GM23338 (cell line): ENCODE results near the gene EXTL1. TPM values are rescaled to one million over a fixed set of nuclear protein-coding genes. Genes with fewer than 3 reads are reported as not detected.

Experiments
- ATAC-seq: fragments of 200-7000 bp; cut with Tn5 transposase; 3 replicates; pipeline ENCODE4 v1.9.1; 2020
- DNase-seq: peaks from one replicate; pipeline ENCODE4 v3.0.0-alpha.2; 2015; ENCODE audit warnings: low spot score
- H2AFZ ChIP-seq: fragments of 200-600 bp; sonication (generic); 2 replicates; pipeline ENCODE4 v1.8.0; 2016; ENCODE audit warnings: antibody characterized with exemption, mild to moderate bottlenecking, moderate library complexity
- H3F3A ChIP-seq: fragments of 200-600 bp; sonication (generic); replicated peaks from 2 replicates; pipeline ENCODE4 v1.8.0; 2017; ENCODE audit warnings: antibody characterized with exemption, mixed run types, low read depth
- H3K27ac ChIP-seq: fragments of 200-600 bp; sonication (generic); 2 replicates; pipeline ENCODE4 v1.6.1; 2016; ENCODE audit warnings: low read depth
- H3K27me3 ChIP-seq: fragments of 200-600 bp; sonication (generic); 2 replicates; pipeline ENCODE4 v1.8.0; 2016; ENCODE audit warnings: mild to moderate bottlenecking, mixed run types, moderate library complexity; ENCODE audit not compliant: insufficient read depth
- H3K36me3 ChIP-seq: fragments of 200-600 bp; sonication (generic); 2 replicates; pipeline ENCODE4 v1.8.0; 2016; ENCODE audit warnings: mild to moderate bottlenecking; ENCODE audit not compliant: insufficient read depth
- H3K4me1 ChIP-seq: fragments of 200-600 bp; sonication (generic); 2 replicates; pipeline ENCODE4 v1.8.0; 2016; ENCODE audit warnings: mild to moderate bottlenecking, moderate library complexity; ENCODE audit not compliant: insufficient read depth
- H3K4me2 ChIP-seq: fragments of 200-600 bp; sonication (generic); 2 replicates; pipeline ENCODE4 v1.7.1; 2017; ENCODE audit warnings: mixed run types
- H3K4me3 ChIP-seq: fragments of 200-600 bp; sonication (generic); 2 replicates; pipeline ENCODE4 v1.6.1; 2016; ENCODE audit warnings: mixed run types
- H3K79me2 ChIP-seq: fragments of 200-600 bp; sonication (generic); replicated peaks from 2 replicates; pipeline ENCODE4 v1.8.0; 2017; ENCODE audit warnings: mild to moderate bottlenecking; ENCODE audit not compliant: insufficient read depth
- H3K9me2 ChIP-seq: fragments of 200-600 bp; sonication (generic); 2 replicates; pipeline ENCODE4 v1.8.0; 2017; ENCODE audit not compliant: insufficient read depth
- H4K20me1 ChIP-seq: fragments of 200-600 bp; sonication (generic); replicated peaks from 2 replicates; pipeline ENCODE4 v1.8.0; 2017; ENCODE audit warnings: mild to moderate bottlenecking; ENCODE audit not compliant: insufficient read depth
- H3K27ac Mint-ChIP-seq: 2 replicates; pipeline ENCODE4 v1.8.0; 2020; ENCODE audit warnings: inconsistent platforms, mild to moderate bottlenecking, moderate library complexity, mixed read lengths
- H3K27me3 Mint-ChIP-seq: 3 replicates; pipeline ENCODE4 v1.8.0; 2022; ENCODE audit warnings: low read depth, mild to moderate bottlenecking, moderate library complexity, mixed read lengths, inconsistent platforms; ENCODE audit not compliant: insufficient read depth, poor library complexity
- H3K36me3 Mint-ChIP-seq: 3 replicates; pipeline ENCODE4 v1.8.0; 2021; ENCODE audit warnings: low read depth, mild to moderate bottlenecking, inconsistent platforms, moderate library complexity, mixed read lengths
- H3K4me1 Mint-ChIP-seq: 3 replicates; pipeline ENCODE4 v1.8.0; 2020; ENCODE audit warnings: mild to moderate bottlenecking, inconsistent platforms, mixed read lengths
- H3K4me3 Mint-ChIP-seq: 3 replicates; pipeline ENCODE4 v1.8.0; 2021; ENCODE audit warnings: moderate library complexity, mild to moderate bottlenecking, inconsistent platforms, mixed read lengths
- H3K9me3 Mint-ChIP-seq: 3 replicates; pipeline ENCODE4 v1.8.0; 2020; ENCODE audit warnings: moderate library complexity, mild to moderate bottlenecking, inconsistent platforms, mixed read lengths
- CREB1 ChIP-seq: fragments of 250-450 bp; sonication (Bioruptor Pico); IDR thresholded peaks from 2 replicates; pipeline ENCODE4 v1.5.0; 2020; ENCODE audit warnings: low read depth, mild to moderate bottlenecking, moderate library complexity
- CTCF ChIP-seq, 2 experiments: fragments of 200-600 bp in 1 of 2; sonication (generic) in 1 of 2; conservative IDR thresholded peaks; 2 replicates each; pipeline versions ENCODE4 v1.5.1 to v1.6.1; 2016 to 2017; ENCODE audit warnings: antibody characterized with exemption in 2 of 2, low read depth in 2 of 2, mild to moderate bottlenecking in 2 of 2, moderate library complexity in 1 of 2
- POLR2AphosphoS5 ChIP-seq: IDR thresholded peaks from 2 replicates; pipeline ENCODE4 v1.6.1; 2016; ENCODE audit warnings: antibody characterized with exemption, low read depth
- REST ChIP-seq: IDR thresholded peaks from one replicate; pipeline ENCODE4 v1.6.1; 2018; ENCODE audit warnings: antibody characterized with exemption; ENCODE audit not compliant: unreplicated experiment
- ZNF462 ChIP-seq: fragments of 250-450 bp; sonication (Bioruptor Pico); IDR thresholded peaks from 2 replicates; pipeline ENCODE4 v1.5.0; 2020; ENCODE audit warnings: mild to moderate bottlenecking, moderate library complexity
- polyA plus RNA-seq: library from polyadenylated mRNA; unstranded; fragments of >200 nt; fragmentation: Nextera tagmentation; extraction: Ambion mirVana; gene quantifications from 2 replicates; pipeline ENCODE4 v1.2.1, GENCODE V29; 2016
- total RNA-seq: library from RNA; depleted of rRNA; stranded (reverse); fragments of >200 nt; shearing (Covaris generic); gene quantifications from 2 replicates; pipeline ENCODE4 v1.2.3, GENCODE V29; 2014

The EXTL1 gene
- total and polyA plus RNA-seq, 2 experiments from 2014 or later: 0.37 to 1.2 TPM

GRCh38 chr1:26023826-26024225 is 2.3 kb downstream of the EXTL1 start (continued):
- TF ChIP-seq ZNF462: no peak

DNA sequence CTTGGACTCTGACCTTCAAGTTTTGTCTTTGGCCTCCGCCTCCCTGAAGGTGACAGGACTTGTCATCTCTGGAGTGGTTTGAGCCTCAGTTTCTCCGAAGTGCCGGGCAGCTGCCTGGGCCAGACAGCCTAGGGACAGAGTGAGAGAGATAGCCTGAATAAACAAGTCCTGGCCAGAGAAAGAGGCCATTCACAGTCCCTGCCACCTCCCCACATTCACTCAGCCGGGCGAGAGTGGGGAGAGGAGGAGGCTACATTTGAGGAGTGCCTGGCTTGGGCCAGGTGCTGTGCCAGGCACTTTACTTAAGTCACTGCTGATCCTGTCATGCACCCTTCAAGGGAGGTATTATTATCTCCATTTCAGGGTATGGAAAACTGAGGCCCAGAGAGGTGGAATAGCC is 3.5 kb downstream of the EXTL1 start:
- Mint-ChIP-seq H3K9me3 (no peaks in the 10 kb centered on the region), H3K27ac (no peak overlapping the region), H3K36me3 (no peaks in the 10 kb centered on the region), H3K27me3 (peaks cover 2% of the 10 kb centered on the region), H3K4me3 (no peak overlapping the region), H3K4me1 (peaks cover 15% of the 10 kb centered on the region)
- no peaks in the 10 kb centered on the region for H3K79me2 ChIP-seq
- H3K27ac ChIP-seq: no peak overlapping the region
- H4K20me1 ChIP-seq: no peaks in the 10 kb centered on the region
- H3K4me1 ChIP-seq: peaks cover 3% of the 10 kb centered on the region; the same call in 1 of the 2 replicates
- H3K9me2 ChIP-seq: no peaks in the 10 kb centered on the region
- H2AFZ ChIP-seq: no peak overlapping the region
- H3F3A ChIP-seq: no peaks in the 10 kb centered on the region
- DNase-seq (no peak), ATAC-seq (no peak)
- H3K27me3 ChIP-seq: no peaks in the 10 kb centered on the region
- H3K4me3 ChIP-seq: no peak overlapping the region
- no peaks in the 10 kb centered on the region for H3K36me3 ChIP-seq
- no peak overlapping the region for H3K4me2 ChIP-seq
- TF ChIP-seq REST (no peak), CTCF (conservative IDR thresholded peaks at IDR 0.05; ENCODE audit: low read depth in 2 of 2) (no peak), CREB1 (CRISPR knock-in tag) (no peak), POLR2AphosphoS5 (no peak)
